ENCODE measurements around the gene TRA2B. TPM values are rescaled to one million over a fixed set of nuclear protein-coding genes. Genes with fewer than 3 reads are reported as not detected.

Gene TRA2B
- total RNA-seq, 1 experiment from 2014 or later = 246 TPM

DNA sequence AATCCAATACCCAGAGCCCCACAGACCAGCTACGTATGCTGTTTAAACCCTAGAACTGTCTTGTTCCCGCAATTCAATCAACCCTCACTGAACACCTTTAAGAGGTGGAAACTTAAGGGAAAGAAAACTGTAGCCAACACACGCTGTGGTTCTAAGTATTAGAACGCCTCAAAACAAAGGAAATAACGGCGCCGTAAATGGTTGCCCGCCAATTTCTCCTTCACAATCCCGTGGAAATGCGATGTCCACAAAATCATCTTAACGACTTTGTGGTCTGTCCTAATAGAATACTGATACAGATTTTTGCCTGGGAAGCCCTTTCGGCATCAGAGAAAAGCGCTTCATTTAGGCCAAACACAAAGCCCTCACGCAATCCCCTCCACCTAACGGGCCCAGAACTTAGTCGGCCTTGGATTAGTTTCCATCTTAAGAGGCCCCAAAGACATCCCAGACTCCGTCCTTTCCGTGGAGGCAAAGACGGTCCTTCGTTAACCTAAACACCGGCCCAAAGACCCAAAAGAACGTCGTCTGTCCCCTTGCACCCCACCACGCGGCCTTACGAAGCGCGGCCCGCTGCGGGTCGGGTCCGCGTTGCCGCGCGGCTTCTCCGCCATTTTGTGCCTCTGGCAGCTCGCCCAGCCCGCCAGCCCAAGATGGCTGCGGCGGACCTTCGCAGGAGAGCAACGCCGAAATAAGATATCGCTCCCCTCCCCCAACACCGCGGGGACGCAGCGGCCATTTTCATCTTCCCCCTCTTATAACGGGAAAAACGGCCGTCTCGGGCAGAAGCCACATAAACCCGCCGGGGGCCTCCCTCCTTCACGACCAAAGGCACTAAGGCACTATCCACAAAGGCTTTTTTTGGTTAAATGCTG is 763 bp downstream of the TRA2B start:
- peak; percentile 85 for DNase-seq (ENCODE audit: unreplicated experiment)
- Mint-ChIP-seq H3K27ac (ENCODE audit: low read depth, unreplicated experiment) (peak overlapping the region; percentile 100), H3K27me3 (ENCODE audit: insufficient read depth, unreplicated experiment) (no peaks in the 10 kb centered on the region), H3K36me3 (ENCODE audit: insufficient read depth, unreplicated experiment) (peaks cover 42% of the 10 kb centered on the region), H3K4me1 (ENCODE audit: insufficient read depth, unreplicated experiment) (peaks cover 20% of the 10 kb centered on the region), H3K4me3 (ENCODE audit: unreplicated experiment) (peak overlapping the region; percentile 98), H3K9me3 (ENCODE audit: unreplicated experiment) (no peaks in the 10 kb centered on the region)
- TF ChIP-seq, protein P1, sequence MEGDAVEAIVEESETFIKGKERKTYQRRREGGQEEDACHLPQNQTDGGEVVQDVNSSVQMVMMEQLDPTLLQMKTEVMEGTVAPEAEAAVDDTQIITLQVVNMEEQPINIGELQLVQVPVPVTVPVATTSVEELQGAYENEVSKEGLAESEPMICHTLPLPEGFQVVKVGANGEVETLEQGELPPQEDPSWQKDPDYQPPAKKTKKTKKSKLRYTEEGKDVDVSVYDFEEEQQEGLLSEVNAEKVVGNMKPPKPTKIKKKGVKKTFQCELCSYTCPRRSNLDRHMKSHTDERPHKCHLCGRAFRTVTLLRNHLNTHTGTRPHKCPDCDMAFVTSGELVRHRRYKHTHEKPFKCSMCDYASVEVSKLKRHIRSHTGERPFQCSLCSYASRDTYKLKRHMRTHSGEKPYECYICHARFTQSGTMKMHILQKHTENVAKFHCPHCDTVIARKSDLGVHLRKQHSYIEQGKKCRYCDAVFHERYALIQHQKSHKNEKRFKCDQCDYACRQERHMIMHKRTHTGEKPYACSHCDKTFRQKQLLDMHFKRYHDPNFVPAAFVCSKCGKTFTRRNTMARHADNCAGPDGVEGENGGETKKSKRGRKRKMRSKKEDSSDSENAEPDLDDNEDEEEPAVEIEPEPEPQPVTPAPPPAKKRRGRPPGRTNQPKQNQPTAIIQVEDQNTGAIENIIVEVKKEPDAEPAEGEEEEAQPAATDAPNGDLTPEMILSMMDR (IDR thresholded peaks at IDR 0.05; ENCODE audit: unreplicated experiment) = no peak
- ChIA-PET CTCF (interaction anchor here (0.6 to 1.8 kb wide), 6 partner anchors 10 to 281 kb away, joined by 3 to 7 read pairs (median 4); no protein-coding TSS in a partner anchor), POLR2A (interaction anchor here (0.6 to 8.2 kb wide), 45 partner anchors 12 to 849 kb away, joined by 3 to 154 read pairs (median 4); partner anchors contain the start of genes DNAJB11, EIF4A2, IGF2BP2 and TBCCD1)
- TSS peak; percentile 38 for BruUV-seq (replicated peaks)
- intact Hi-C loops (cut with micrococcal nuclease) = loop anchor here (5.0 kb wide), 1 partner anchor 280 kb away; no protein-coding TSS in a partner anchor

DNA sequence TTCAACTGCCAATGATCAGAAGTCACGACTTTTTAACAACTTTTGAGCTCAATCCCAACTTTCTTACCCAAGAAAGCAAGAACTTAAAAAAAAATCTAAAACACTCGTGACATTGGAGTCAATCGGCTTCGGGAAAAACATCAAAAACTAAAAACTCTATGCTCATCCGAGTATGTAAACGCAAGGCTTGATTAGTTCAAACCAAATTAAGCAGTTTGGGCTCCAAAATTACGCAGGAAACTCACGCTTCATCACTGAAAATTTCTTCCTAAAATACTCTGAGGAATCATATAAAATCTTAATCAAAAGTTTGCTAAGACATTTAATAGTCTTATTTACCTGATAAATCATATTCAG is 1.6 kb downstream of the TRA2B start:
- TF ChIP-seq, protein P1 (IDR thresholded peaks at IDR 0.05; ENCODE audit: unreplicated experiment) = no peak
- DNase-seq (ENCODE audit: unreplicated experiment) = no peak
- Mint-ChIP-seq H3K4me3 (ENCODE audit: unreplicated experiment) (peak overlapping the region; percentile 98), H3K9me3 (ENCODE audit: unreplicated experiment) (no peaks in the 10 kb centered on the region), H3K27me3 (ENCODE audit: insufficient read depth, unreplicated experiment) (no peaks in the 10 kb centered on the region), H3K4me1 (ENCODE audit: insufficient read depth, unreplicated experiment) (peaks cover 28% of the 10 kb centered on the region), H3K36me3 (ENCODE audit: insufficient read depth, unreplicated experiment) (peaks cover 50% of the 10 kb centered on the region), H3K27ac (ENCODE audit: low read depth, unreplicated experiment) (peak overlapping the region; percentile 100)
- ChIA-PET POLR2A (interaction anchor here (0.8 to 8.2 kb wide), 20 partner anchors 11 to 847 kb away, joined by 3 to 154 read pairs (median 7); partner anchors contain the start of genes DNAJB11, EIF4A2, IGF2BP2 and TBCCD1), CTCF (interaction anchor here (0.7 to 1.8 kb wide), 5 partner anchors 9 to 276 kb away, joined by 4 to 7 read pairs (median 4); no protein-coding TSS in a partner anchor)
- intact Hi-C loops (cut with micrococcal nuclease) = loop anchor here (5.0 kb wide), 1 partner anchor 279 kb away; no protein-coding TSS in a partner anchor
- no TSS peak for BruUV-seq (replicated peaks)

DNA sequence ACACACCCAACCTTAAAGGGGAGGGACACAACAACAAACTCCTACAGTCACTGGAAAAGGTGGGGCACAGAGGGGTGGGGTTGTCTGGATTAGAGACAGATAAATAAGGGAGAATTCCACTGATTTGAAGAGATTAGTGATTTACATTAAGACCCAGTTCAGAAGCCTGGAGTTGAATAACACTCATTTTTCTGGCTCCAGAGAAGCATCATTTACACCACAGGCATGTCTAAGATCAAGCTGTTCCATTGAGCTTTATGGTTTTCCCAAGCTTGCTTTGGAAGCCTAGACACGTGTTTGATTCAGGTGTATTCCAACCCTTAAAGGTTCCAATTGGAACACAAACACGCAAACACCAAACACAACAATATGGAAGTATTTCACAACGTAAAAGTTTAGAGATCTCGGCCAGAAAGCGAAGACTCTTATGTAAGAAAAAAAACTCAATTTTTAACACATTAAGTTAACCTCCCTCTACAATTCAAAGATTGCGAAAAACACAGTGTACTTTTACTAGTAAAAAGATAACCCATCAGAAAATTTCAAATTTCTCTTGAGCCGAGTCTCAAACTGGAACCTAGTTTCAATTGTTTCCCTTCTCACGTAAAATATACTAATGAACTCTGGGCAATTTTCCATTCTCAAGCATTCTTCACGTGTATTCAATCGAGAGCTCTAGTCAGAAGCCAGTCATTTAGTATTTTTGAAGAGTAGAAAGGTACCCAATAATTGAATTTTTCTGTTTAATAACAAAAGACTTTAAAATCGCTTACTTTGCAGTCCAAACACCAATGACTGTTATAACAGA is 2.1 kb downstream of the TRA2B start:
- CTCF ChIA-PET = interaction anchor here (0.7 to 1.8 kb wide), 6 partner anchors 8 to 275 kb away, joined by 4 to 7 read pairs (median 4); no protein-coding TSS in a partner anchor
- DNase-seq (ENCODE audit: unreplicated experiment) = peak; percentile 39
- Mint-ChIP-seq H3K9me3 (ENCODE audit: unreplicated experiment) (no peaks in the 10 kb centered on the region), H3K36me3 (ENCODE audit: insufficient read depth, unreplicated experiment) (peaks cover 56% of the 10 kb centered on the region), H3K27me3 (ENCODE audit: insufficient read depth, unreplicated experiment) (no peaks in the 10 kb centered on the region), H3K4me1 (ENCODE audit: insufficient read depth, unreplicated experiment) (peaks cover 34% of the 10 kb centered on the region), H3K27ac (ENCODE audit: low read depth, unreplicated experiment) (peak overlapping the region; percentile 100), H3K4me3 (ENCODE audit: unreplicated experiment) (peak overlapping the region; percentile 98)
- BruUV-seq (replicated peaks) = TSS peak; percentile 89
- intact Hi-C loops (cut with micrococcal nuclease) = loop anchor here (2.0 to 5.0 kb wide), 2 partner anchors 115 to 278 kb away; no protein-coding TSS in a partner anchor
- POLR2A ChIA-PET = interaction anchor here (0.6 to 8.2 kb wide), 24 partner anchors 11 to 1272 kb away, joined by 3 to 154 read pairs (median 6); partner anchors contain the start of genes DNAJB11, EIF4A2, IGF2BP2 and TBCCD1
- TF ChIP-seq, protein P1 (IDR thresholded peaks at IDR 0.05; ENCODE audit: unreplicated experiment) = no peak

Measured in MCF 10A (cell line).